Stimulated activated CD4-positive, alpha-beta T cell treated with anti-CD3 and anti-CD28 coated beads, TNF-alpha, amount 100 ng/mL, for 24 hours (primary cell): ENCODE data around the gene ZNF292.
"Not testable (repeated sequence)": the region's sequence is repeated elsewhere in the genome, so short reads cannot be mapped to it uniquely, and the experiment has no call there.

Experiments used
- DNase-seq, 3 experiments: peaks; one replicate each; pipeline ENCODE4 v3.0.0-alpha.2; 2020; ENCODE audit warnings: low read depth in 3 of 3

The ZNF292 gene

GRCh38 chr6:87212596-87212995 is 57.2 kb downstream of the ZNF292 start:
- DNase-seq = no peak

GRCh38 chr6:87213364-87213763 is 58.0 kb downstream of the ZNF292 start:
- no peak for DNase-seq

- DNase-seq = no peak
Measured at GRCh38 chr6:87214831-87215230, 59.5 kb downstream of the ZNF292 start.

- DNase-seq = no peak
Measured at GRCh38 chr6:87220997-87221396, 65.6 kb downstream of the ZNF292 start.

GRCh38 chr6:87222676-87223075 is 67.3 kb downstream of the ZNF292 start:
- DNase-seq = no peak

- no peak for DNase-seq
Measured at GRCh38 chr6:87224971-87225370, 69.6 kb downstream of the ZNF292 start.

GRCh38 chr6:87225511-87225910 is 70.1 kb downstream of the ZNF292 start:
- no peak for DNase-seq

- DNase-seq = no peak
Measured at GRCh38 chr6:87225937-87226336, 70.6 kb downstream of the ZNF292 start.

GRCh38 chr6:87230801-87231200 is 75.4 kb downstream of the ZNF292 start:
- no peak for DNase-seq

GRCh38 chr6:87237804-87238203 is 82.4 kb downstream of the ZNF292 start:
- no peak for DNase-seq

GRCh38 chr6:87239098-87239635 is 83.8 kb downstream of the ZNF292 start:
- DNase-seq = not testable (repeated sequence)

- DNase-seq = no peak
Measured at GRCh38 chr6:87241304-87241703, 85.9 kb downstream of the ZNF292 start.

- DNase-seq = no peak
Measured at GRCh38 chr6:87242311-87242710, 86.9 kb downstream of the ZNF292 start.

GRCh38 chr6:87243812-87244211 is 88.4 kb downstream of the ZNF292 start:
- no peak for DNase-seq

- no peak for DNase-seq
Measured at GRCh38 chr6:87244380-87244779, 89.0 kb downstream of the ZNF292 start.

- DNase-seq = no peak
Measured at GRCh38 chr6:87250019-87250418, 94.7 kb downstream of the ZNF292 start.

GRCh38 chr6:87251225-87251624 is 95.9 kb downstream of the ZNF292 start:
- no peak for DNase-seq

- no peak for DNase-seq
Measured at GRCh38 chr6:87251725-87252124, 96.4 kb downstream of the ZNF292 start.

GRCh38 chr6:87257046-87257445 is 101.7 kb downstream of the ZNF292 start:
- DNase-seq = no peak

GRCh38 chr6:87257565-87257964 is 102.2 kb downstream of the ZNF292 start:
- no peak for DNase-seq

- DNase-seq = no peak
Measured at GRCh38 chr6:87257975-87258374, 102.6 kb downstream of the ZNF292 start.

- no peak for DNase-seq
Measured at GRCh38 chr6:87259791-87260190, 104.4 kb downstream of the ZNF292 start.

GRCh38 chr6:87261534-87261933 is 106.2 kb downstream of the ZNF292 start:
- DNase-seq = no peak

GRCh38 chr6:87264481-87264880 is 109.1 kb downstream of the ZNF292 start:
- DNase-seq = no peak
